Activated CD4-positive, alpha-beta T cell treated with anti-CD3 and anti-CD28 coated beads, Interleukin-2, amount 10 ng/mL, durations not matched to agents 7 days and 5 days (primary cell): ENCODE measurements around the gene NTMT1. TPM values are rescaled to one million over a fixed set of nuclear protein-coding genes. Genes with fewer than 3 reads are reported as not detected.
"Not testable (repeated sequence)": the region's sequence is repeated elsewhere in the genome, so short reads cannot be mapped to it uniquely, and the experiment has no call there.

ENCODE experiments used
- CTCF ChIA-PET: fragments of 350-600 bp; sonication (Branson Sonifier 250); formaldehyde crosslinking; loops from one replicate; lab custom pipeline; 2021; ENCODE audit warnings: antibody characterized with exemption; lab: Charles Lee
- POLR2A ChIA-PET: fragments of 350-600 bp; sonication (Branson Sonifier 250); formaldehyde crosslinking; loops from one replicate; lab custom pipeline; 2021; ENCODE audit warnings: antibody characterized with exemption; lab: Charles Lee
- DNase-seq: peaks from one replicate; pipeline ENCODE4 v3.0.0-alpha.2; 2020
- H3K27ac Mint-ChIP-seq: one replicate; pipeline ENCODE4 v1.8.0; 2021; ENCODE audit warnings: mild to moderate bottlenecking, moderate library complexity, mixed read lengths
- H3K27me3 Mint-ChIP-seq: one replicate; pipeline ENCODE4 v1.8.0; 2021; ENCODE audit warnings: mixed read lengths
- H3K36me3 Mint-ChIP-seq: one replicate; pipeline ENCODE4 v1.8.0; 2021; ENCODE audit warnings: low read depth, mixed read lengths
- H3K4me1 Mint-ChIP-seq: one replicate; pipeline ENCODE4 v1.8.0; 2021; ENCODE audit warnings: mixed read lengths
- H3K4me3 Mint-ChIP-seq: one replicate; pipeline ENCODE4 v1.8.0; 2021; ENCODE audit warnings: mild to moderate bottlenecking, moderate library complexity, mixed read lengths
- H3K9me3 Mint-ChIP-seq: one replicate; pipeline ENCODE4 v1.8.0; 2021; ENCODE audit warnings: mixed read lengths
- total RNA-seq, 2 experiments: library from RNA; stranded (reverse); gene quantifications; one replicate each; pipeline ENCODE4 v1.2.3, GENCODE V29; 2021

The NTMT1 gene
- total RNA-seq, 2 experiments from 2014 or later = 28.5 to 33.9 TPM

DNA sequence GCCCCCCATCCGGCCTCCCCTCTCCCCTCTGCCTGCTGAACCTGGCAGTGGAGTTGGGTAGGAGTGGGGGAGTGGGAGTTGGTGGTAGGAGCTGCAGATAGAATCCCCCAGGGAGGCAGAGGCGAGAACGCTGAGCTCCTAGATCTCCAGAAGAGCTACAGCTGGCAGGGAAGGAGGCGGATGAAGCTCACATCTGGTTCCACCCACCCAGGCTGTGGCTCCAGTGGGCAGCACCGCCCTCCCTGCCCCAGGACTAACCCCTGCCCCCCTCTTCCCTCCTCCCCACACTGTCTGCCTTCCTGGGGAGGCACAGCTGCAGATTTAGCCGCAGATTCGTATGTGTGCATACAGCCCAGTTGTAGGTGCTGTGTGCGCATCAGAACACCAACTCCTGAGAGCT, 39.3 kb upstream of the NTMT1 start:
- Mint-ChIP-seq H3K9me3 (peaks cover 3% of the 10 kb centered on the region), H3K36me3 (no peaks in the 10 kb centered on the region), H3K27me3 (peaks cover 15% of the 10 kb centered on the region), H3K4me1 (peaks cover 58% of the 10 kb centered on the region), H3K27ac (peak overlapping the region; percentile 86), H3K4me3 (no peak overlapping the region)
- ChIA-PET CTCF (interaction anchor here (0.6 to 2.5 kb wide), 8 partner anchors 10 to 801 kb away, joined by 3 to 7 read pairs (median 4); no protein-coding TSS in a partner anchor), POLR2A (interaction anchor here (0.6 kb wide), 1 partner anchor 39 kb away, joined by 3 read pairs; no protein-coding TSS in a partner anchor)
- peak; percentile 34 for DNase-seq

DNA sequence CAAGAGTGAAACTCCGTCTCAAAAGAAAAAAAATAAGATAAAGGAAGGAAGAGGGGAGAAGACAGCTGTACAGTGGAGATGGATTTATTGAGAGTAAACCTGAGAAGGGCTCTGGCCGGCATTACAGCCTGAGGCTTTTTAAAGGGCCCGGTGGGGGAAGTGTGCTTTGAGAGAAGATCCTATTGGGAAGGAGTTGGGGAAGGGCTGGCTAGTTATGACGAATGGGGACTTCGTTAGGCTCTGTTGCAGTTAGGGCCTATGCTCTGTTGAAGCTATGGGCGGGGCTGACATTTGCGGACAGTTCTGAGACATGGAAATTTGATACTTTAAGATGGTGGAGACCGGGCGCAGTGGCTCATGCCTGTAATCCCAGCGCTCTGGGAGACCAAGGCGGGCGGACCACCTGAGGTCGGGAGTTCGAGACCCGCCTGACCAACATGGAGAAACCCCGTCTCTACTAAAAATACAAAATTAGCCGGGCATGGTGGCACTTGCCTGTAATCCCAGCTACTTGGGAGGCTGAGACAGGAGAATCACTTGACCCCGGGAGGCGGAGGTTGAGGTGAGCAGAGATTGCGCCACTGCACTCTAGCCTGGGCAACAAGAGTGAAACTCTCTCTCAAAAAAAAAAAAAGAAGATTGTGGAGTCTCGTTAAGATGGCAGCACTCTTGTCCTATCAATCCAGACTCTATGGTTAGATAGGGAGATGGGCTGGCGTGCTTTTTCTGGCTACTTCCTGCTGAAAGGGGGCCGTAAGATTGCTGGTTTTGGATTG, 38.3 kb upstream of the NTMT1 start:
- H3K27ac Mint-ChIP-seq = peak overlapping the region; percentile 86
- H3K36me3 Mint-ChIP-seq = no peaks in the 10 kb centered on the region
- POLR2A ChIA-PET = interaction anchor here (0.6 kb wide), 1 partner anchor 38 kb away, joined by 3 read pairs; no protein-coding TSS in a partner anchor
- no peak for DNase-seq
- no peak overlapping the region for H3K4me3 Mint-ChIP-seq
- H3K9me3 Mint-ChIP-seq = peaks cover 3% of the 10 kb centered on the region
- peaks cover 15% of the 10 kb centered on the region for H3K27me3 Mint-ChIP-seq
- CTCF ChIA-PET = interaction anchor here (0.8 to 2.5 kb wide), 3 partner anchors 9 to 445 kb away, joined by 3 to 7 read pairs (median 5); no protein-coding TSS in a partner anchor
- H3K4me1 Mint-ChIP-seq = peaks cover 50% of the 10 kb centered on the region

DNA sequence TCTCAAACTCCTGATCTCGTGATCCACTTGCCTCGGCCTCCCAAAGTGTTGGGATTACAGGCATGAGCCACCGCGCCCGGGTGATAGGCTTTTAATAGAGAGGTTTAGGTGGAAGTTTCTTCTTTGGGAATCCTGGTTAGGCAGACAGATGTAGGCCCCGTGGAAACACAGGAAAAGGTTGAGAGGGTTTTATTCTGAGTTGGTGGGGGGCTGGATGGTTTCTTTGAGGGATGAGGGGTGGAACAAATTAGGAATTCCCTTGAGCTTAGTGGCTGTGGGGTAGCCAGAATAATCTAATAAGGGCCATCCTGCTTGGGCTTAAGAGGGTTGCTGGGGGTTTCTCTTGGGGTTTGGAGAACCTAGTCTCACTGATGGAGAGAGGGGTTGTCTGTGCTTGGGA, 35.5 kb upstream of the NTMT1 start:
- Mint-ChIP-seq H3K9me3 (no peaks in the 10 kb centered on the region), H3K36me3 (no peaks in the 10 kb centered on the region), H3K4me1 (peaks cover 27% of the 10 kb centered on the region), H3K27ac (no peak overlapping the region), H3K27me3 (peaks cover 26% of the 10 kb centered on the region), H3K4me3 (no peak overlapping the region)
- CTCF ChIA-PET = interaction anchor here (1.3 kb wide), 1 partner anchor 10 kb away, joined by 5 read pairs; no protein-coding TSS in a partner anchor
- POLR2A ChIA-PET = no interaction called here
- DNase-seq = no peak

DNA sequence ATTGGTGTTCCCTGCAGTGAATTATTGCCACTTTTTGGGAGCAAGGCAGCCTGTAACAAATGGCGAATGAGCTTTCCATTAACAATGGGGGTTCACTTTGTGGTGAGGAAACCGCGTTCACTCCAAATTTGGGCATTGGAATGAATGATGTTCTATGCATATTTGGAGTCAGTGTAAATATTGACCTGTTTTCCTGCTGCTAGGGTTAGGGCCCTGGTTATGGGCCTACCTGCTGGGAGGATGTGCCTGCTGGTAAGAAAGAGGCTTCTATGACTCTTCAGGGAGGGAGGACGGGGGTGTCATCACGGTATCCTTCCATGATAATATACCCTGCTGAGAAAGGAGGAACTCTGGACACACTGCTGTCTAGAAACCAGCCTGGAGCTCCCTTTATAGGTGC, 34.0 kb upstream of the NTMT1 start:
- H3K27me3 Mint-ChIP-seq = peaks cover 29% of the 10 kb centered on the region
- no peaks in the 10 kb centered on the region for H3K36me3 Mint-ChIP-seq
- H3K4me3 Mint-ChIP-seq = no peak overlapping the region
- no peak overlapping the region for H3K27ac Mint-ChIP-seq
- no peak for DNase-seq
- peaks cover 26% of the 10 kb centered on the region for H3K4me1 Mint-ChIP-seq
- POLR2A ChIA-PET = no interaction called here
- H3K9me3 Mint-ChIP-seq = no peaks in the 10 kb centered on the region
- CTCF ChIA-PET = interaction anchor here (0.7 to 3.1 kb wide), 4 partner anchors 8 to 417 kb away, joined by 3 to 9 read pairs (median 4); no protein-coding TSS in a partner anchor

DNA sequence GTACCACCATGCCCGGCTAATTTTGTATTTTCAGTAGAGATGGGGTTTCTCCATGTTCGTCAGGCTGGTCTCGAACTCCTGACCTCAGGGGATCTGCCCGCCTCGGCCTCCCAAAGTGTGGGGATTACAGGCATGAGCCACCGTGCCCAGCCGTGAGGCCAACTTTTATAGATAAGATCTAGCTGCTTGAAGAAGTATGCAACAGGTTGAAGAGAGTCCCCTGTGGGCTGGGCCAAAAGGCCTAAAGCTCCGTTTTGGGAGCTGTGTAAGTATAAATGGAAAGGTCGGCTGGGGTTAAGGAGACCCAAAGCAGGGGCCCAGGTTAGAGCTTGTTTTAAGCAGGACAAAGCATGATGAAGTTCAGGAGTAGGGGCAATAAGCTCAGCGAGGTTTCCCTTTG, 33.2 kb upstream of the NTMT1 start:
- Mint-ChIP-seq H3K27me3 (peaks cover 29% of the 10 kb centered on the region), H3K4me1 (peaks cover 22% of the 10 kb centered on the region)
- CTCF ChIA-PET = interaction anchor here (0.5 to 3.1 kb wide), 5 partner anchors 9 to 618 kb away, joined by 3 to 9 read pairs (median 4); no protein-coding TSS in a partner anchor
- DNase-seq, POLR2A ChIA-PET, H3K36me3 Mint-ChIP-seq, H3K27ac Mint-ChIP-seq, H3K9me3 Mint-ChIP-seq, H3K4me3 Mint-ChIP-seq: not testable (repeated sequence)

DNA sequence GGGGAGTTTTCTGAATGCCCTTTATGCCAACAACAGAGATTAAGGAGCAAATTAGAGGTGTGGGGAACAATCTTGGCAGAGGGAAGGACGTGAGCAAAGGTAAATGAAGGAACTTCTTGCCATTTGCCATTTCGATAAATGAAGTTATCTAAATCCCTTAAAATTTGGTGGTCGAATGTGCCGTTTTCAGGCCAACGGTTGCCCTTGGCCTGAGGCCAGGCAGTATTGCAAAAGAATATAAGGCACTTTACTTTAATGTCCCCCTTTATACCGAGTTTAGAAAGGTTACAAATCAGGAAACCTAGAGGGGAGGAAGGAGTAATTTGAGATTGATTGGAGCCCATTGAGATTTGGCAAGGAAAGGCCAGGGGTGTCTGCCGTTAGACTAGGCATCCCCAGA, 31.3 kb upstream of the NTMT1 start:
- POLR2A ChIA-PET = no interaction called here
- DNase-seq = no peak
- Mint-ChIP-seq H3K4me3 (no peak overlapping the region), H3K36me3 (no peaks in the 10 kb centered on the region), H3K4me1 (peaks cover 29% of the 10 kb centered on the region), H3K27ac (no peak overlapping the region), H3K27me3 (peaks cover 22% of the 10 kb centered on the region), H3K9me3 (no peaks in the 10 kb centered on the region)
- CTCF ChIA-PET = no interaction called here

DNA sequence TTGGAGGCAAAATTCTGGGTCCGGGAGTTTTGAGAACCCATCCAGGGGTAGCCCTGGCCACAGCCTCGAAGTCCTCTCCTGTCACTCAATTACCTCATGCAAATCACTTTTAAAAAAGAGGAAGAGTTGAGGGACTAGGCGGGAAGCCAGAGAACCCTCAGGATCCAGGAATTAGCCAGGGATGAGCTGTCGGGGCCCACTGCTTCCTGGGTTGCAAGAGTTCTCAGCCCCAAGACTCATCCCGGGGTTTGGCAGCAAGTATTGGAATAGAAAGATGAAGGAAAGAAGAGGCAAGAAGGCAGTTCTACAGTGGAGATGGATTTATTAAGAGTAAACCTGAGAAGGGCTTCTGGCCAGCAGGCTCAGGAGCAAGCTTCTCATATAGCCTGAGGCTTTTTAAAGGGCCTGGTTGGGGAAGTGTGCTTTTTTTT, 30.6 kb upstream of the NTMT1 start:
- no peaks in the 10 kb centered on the region for H3K36me3 Mint-ChIP-seq

DNA sequence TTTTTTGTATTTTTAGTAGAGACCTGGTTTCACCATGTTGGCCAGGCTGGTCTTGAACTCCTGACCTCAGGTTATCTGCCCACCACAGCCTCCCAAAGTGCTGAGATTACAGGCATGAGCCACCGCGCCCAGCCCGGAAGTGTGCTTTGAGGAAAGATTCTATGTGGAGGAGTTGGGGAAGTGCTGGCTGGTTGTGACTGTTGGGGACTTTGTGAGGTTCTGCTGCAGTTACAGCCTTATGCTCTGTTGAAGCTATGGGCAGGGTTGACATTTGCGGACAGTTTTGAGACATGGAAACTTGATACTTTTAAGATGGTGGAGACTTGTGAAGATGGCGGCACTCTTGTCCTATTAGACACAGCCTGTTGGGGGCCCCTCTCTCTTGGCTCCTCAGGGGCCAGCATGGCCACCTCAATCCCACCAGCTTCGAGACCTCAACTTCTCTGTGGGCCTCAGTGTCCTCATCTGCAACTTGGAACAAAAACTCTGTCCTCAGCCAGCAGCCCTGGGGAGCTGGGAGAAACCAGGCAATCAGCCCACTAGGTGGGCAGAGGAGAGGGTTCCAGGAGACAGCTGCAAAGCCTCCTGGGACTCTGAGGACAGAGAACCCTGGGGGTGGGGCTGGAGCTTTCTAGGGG, 29.9 kb upstream of the NTMT1 start:
- DNase-seq = no peak
- no peak overlapping the region for H3K27ac Mint-ChIP-seq
- H3K9me3 Mint-ChIP-seq = no peaks in the 10 kb centered on the region
- CTCF ChIA-PET = interaction anchor here (1.0 to 2.7 kb wide), 7 partner anchors 9 to 464 kb away, joined by 4 to 8 read pairs (median 5); no protein-coding TSS in a partner anchor
- POLR2A ChIA-PET = no interaction called here
- peaks cover 14% of the 10 kb centered on the region for H3K27me3 Mint-ChIP-seq
- H3K4me1 Mint-ChIP-seq = peaks cover 29% of the 10 kb centered on the region
- no peaks in the 10 kb centered on the region for H3K36me3 Mint-ChIP-seq
- H3K4me3 Mint-ChIP-seq = no peak overlapping the region

More for the DNA sequence above, 30.6 kb upstream of the NTMT1 start:
- ChIA-PET POLR2A (no interaction called here), CTCF (interaction anchor here (0.6 to 2.7 kb wide), 4 partner anchors 8 to 463 kb away, joined by 3 to 8 read pairs (median 6); no protein-coding TSS in a partner anchor)
- peaks cover 29% of the 10 kb centered on the region for H3K4me1 Mint-ChIP-seq
- H3K27me3 Mint-ChIP-seq = peaks cover 18% of the 10 kb centered on the region
- H3K27ac Mint-ChIP-seq = no peak overlapping the region
- no peaks in the 10 kb centered on the region for H3K9me3 Mint-ChIP-seq
- no peak overlapping the region for H3K4me3 Mint-ChIP-seq
- no peak for DNase-seq

DNA sequence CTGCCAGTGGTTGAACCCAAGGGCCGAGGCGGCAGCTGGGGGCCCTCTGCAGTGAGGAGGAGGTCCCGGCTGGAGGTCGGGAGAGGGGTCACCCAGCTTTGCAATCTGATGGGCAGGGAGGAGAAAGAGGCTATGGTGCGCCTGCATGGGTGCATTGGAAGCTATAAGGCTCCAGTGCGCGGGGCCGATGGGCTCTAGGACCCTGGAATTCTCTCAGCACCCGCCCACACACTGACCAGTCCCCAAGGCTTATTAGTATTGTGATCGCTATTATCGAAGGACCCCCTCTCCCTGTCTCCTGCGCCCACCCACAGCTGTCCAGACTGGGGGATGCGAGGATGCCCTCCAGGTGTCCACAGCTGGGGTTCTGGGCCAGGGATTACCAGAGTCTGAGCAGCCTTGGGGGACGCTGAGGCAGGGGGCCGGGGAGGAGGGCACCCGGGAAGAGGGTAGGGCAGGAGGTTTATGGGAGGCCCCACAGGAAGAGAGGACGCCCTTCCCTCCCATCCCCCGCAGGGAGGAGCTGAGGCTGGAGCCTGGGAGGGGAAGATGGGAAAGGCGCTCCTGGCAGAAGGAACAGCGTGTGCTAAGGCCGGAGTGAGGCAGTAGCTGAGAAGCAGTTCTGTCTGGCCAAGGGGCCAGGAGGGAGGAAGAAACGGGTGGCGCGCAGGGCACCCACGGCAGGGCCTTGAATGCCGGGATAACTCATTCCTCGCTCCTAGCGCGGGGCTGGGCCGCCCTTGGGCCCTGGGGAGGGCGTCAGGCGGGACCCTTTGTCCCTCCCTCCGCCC, 29.2 kb upstream of the NTMT1 start:
- H3K4me1 Mint-ChIP-seq = peaks cover 29% of the 10 kb centered on the region
- H3K9me3 Mint-ChIP-seq = no peaks in the 10 kb centered on the region
- ChIA-PET CTCF (interaction anchor here (1.0 to 2.7 kb wide), 8 partner anchors 9 to 465 kb away, joined by 4 to 8 read pairs (median 5); no protein-coding TSS in a partner anchor), POLR2A (no interaction called here)
- no peak overlapping the region for H3K27ac Mint-ChIP-seq
- no peak overlapping the region for H3K4me3 Mint-ChIP-seq
- DNase-seq = no peak
- no peaks in the 10 kb centered on the region for H3K36me3 Mint-ChIP-seq
- H3K27me3 Mint-ChIP-seq = peaks cover 14% of the 10 kb centered on the region

DNA sequence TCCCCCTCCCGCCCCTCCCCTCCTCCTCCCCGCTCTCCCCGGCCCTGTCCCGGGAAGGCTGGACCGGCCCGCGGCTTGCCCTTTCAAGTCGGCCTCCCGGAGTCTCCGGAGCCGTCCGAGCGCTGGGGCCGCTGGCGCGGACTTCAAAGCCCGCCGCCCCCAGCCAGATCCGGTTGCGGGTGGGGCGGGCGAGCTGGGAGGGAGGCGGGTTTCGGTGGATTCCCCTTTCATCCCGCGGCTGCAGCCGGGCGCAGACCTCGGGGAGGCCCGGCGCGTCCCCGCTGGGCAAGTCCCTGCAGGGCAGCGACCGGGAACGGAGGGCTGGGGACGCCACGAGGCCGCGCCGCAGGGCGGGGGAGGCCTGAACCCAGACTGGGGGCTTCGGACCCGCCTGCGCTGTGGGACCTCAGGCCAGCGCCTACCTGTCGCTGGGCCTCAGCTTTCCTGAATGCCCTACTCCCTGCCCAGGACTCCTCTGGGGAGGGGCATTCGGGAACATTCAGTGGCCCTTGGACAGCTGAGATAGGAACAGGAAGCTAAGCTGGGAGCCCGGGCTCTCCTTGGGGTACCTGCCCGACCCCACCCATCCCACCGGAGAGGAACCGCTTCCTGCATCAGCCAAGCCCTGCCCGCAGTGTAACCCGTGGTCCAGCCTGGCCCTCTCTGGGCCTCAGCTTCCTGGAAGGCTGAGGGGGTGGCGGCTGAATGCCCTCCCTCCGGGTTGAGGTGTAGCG, 28.4 kb upstream of the NTMT1 start:
- ChIA-PET POLR2A (no interaction called here), CTCF (interaction anchor here (0.6 to 2.7 kb wide), 7 partner anchors 8 to 466 kb away, joined by 3 to 8 read pairs (median 4); no protein-coding TSS in a partner anchor)
- Mint-ChIP-seq H3K4me3 (peak overlapping the region; percentile 47), H3K27ac (peak overlapping the region; percentile 42), H3K4me1 (peaks cover 33% of the 10 kb centered on the region), H3K36me3 (no peaks in the 10 kb centered on the region), H3K27me3 (peaks cover 14% of the 10 kb centered on the region), H3K9me3 (no peaks in the 10 kb centered on the region)
- peak; percentile 36 for DNase-seq

DNA sequence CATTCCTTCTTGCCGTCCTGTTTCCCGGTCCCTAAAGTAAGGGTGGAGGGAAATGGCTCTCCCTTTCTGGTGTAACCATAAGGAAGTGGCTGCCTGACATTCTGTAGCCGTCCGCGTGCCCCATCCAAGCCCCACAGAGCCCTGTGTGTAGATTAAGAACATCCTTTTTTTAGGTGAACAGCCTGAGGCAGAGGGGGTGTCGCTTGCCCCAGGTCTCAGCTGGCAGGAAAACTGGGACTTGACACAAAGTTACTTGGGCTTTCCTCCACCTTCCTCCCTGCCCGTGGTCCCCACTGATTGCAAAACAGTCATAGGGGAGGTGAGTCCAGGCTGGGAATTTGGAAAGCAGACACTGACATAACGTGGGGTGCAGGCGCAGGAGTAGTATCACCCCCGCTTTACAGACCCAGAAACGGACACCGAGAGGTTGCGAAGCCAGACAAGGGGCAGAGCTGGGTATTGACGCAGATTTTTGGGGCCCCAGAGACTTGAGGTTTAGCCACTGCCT, 27.8 kb upstream of the NTMT1 start:
- DNase-seq = no peak
- H3K4me3 Mint-ChIP-seq = peak overlapping the region; percentile 47
- H3K4me1 Mint-ChIP-seq = peaks cover 38% of the 10 kb centered on the region
- H3K27ac Mint-ChIP-seq = peak overlapping the region; percentile 42
- ChIA-PET CTCF (interaction anchor here (0.6 to 2.7 kb wide), 5 partner anchors 7 to 425 kb away, joined by 3 to 8 read pairs (median 4); no protein-coding TSS in a partner anchor), POLR2A (interaction anchor here (0.6 kb wide), 1 partner anchor 225 kb away, joined by 4 read pairs; no protein-coding TSS in a partner anchor)
- peaks cover 14% of the 10 kb centered on the region for H3K27me3 Mint-ChIP-seq
- no peaks in the 10 kb centered on the region for H3K36me3 Mint-ChIP-seq
- no peaks in the 10 kb centered on the region for H3K9me3 Mint-ChIP-seq
